Fibroblast of skin of back (primary cell): ENCODE measurements around the gene SLC50A1.
A peak's percentile ranks its signal among the peaks of the same experiment; 100 is the strongest.
"Not testable (repeated sequence)": the region's sequence is repeated elsewhere in the genome, so short reads cannot be mapped to it uniquely, and the experiment has no call there.

Experiments used
- DNase-seq: peaks from one replicate; pipeline ENCODE4 v3.0.0-alpha.2; 2013

SLC50A1 gene

GRCh38 chr1:155134880-155135414 lies 705 bp upstream of the SLC50A1 start:
- peak; percentile 88 for DNase-seq

GRCh38 chr1:155136748-155137147 lies 1.1 kb downstream of the SLC50A1 start:
- no peak for DNase-seq

GRCh38 chr1:155137154-155137949 lies 1.7 kb downstream of the SLC50A1 start:
- no peak for DNase-seq

GRCh38 chr1:155139895-155140629 lies 4.4 kb downstream of the SLC50A1 start, which contains the start of gene DPM3:
DPM3 (minus strand) TSS chr1:155140531; CDS start chr1:155140240, 291 bp downstream.
- peak; percentile 84 for DNase-seq

GRCh38 chr1:155140630-155140953 lies 4.9 kb downstream of the SLC50A1 start:
- no peak for DNase-seq

GRCh38 chr1:155141749-155142148 lies 6.1 kb downstream of the SLC50A1 start:
- DNase-seq: no peak

- DNase-seq: no peak
Observed at GRCh38 chr1:155145491-155145890, 9.8 kb downstream of the SLC50A1 start.

GRCh38 chr1:155155996-155156643 lies 20.5 kb downstream of the SLC50A1 start:
- DNase-seq: not testable (repeated sequence)

GRCh38 chr1:155158991-155159390 lies 23.3 kb downstream of the SLC50A1 start:
- DNase-seq: no peak

- no peak for DNase-seq
Observed at GRCh38 chr1:155160128-155160527, 24.5 kb downstream of the SLC50A1 start.

GRCh38 chr1:155162631-155163030 lies 27.0 kb downstream of the SLC50A1 start:
- not testable (repeated sequence) for DNase-seq

- DNase-seq: not testable (repeated sequence)
Observed at GRCh38 chr1:155163785-155164184, 28.1 kb downstream of the SLC50A1 start.

GRCh38 chr1:155164625-155165024 lies 29.0 kb downstream of the SLC50A1 start:
- DNase-seq: not testable (repeated sequence)

GRCh38 chr1:155166051-155166470 lies 30.4 kb downstream of the SLC50A1 start:
- DNase-seq: no peak

- DNase-seq: no peak
Observed at GRCh38 chr1:155166471-155167165, 31.0 kb downstream of the SLC50A1 start.

GRCh38 chr1:155167166-155168104 lies 31.8 kb downstream of the SLC50A1 start:
- peak; percentile 76 for DNase-seq

- not testable (repeated sequence) for DNase-seq
Observed at GRCh38 chr1:155168105-155168445, 32.4 kb downstream of the SLC50A1 start.

- DNase-seq: no peak
Observed at GRCh38 chr1:155168456-155169210, 33.0 kb downstream of the SLC50A1 start.

- no peak for DNase-seq
Observed at GRCh38 chr1:155169541-155169940, 33.9 kb downstream of the SLC50A1 start.

- no peak for DNase-seq
Observed at GRCh38 chr1:155170101-155170785, 34.6 kb downstream of the SLC50A1 start.
